GM12892 (cell line): ENCODE data around the gene GNAL.
"Not testable (repeated sequence)": the region's sequence is repeated elsewhere in the genome, so short reads cannot be mapped to it uniquely, and the experiment has no call there.

Source experiments
- DNase-seq: peaks from one replicate; pipeline ENCODE4 v3.0.0; 2011; ENCODE audit not compliant: insufficient read length
- FAIRE-seq: peaks from 2 replicates; lab custom pipeline; 2011; peaks lifted over from hg19 to GRCh38; lab: Jason Lieb, UNC
- POLR2A ChIP-seq: IDR thresholded peaks from 2 replicates; pipeline ENCODE4 v1.6.1; 2011; ENCODE audit warnings: low read depth, low read length, control low read depth
- POLR2AphosphoS5 ChIP-seq: IDR thresholded peaks from 2 replicates; pipeline ENCODE4 v1.6.1; 2011; ENCODE audit warnings: low read depth, low read length, control low read depth
- TAF1 ChIP-seq: IDR thresholded peaks from 2 replicates; pipeline ENCODE4 v1.6.1; 2011; ENCODE audit warnings: low read depth, mild to moderate bottlenecking, control low read depth, low read length, borderline replicate concordance

GNAL gene

DNA sequence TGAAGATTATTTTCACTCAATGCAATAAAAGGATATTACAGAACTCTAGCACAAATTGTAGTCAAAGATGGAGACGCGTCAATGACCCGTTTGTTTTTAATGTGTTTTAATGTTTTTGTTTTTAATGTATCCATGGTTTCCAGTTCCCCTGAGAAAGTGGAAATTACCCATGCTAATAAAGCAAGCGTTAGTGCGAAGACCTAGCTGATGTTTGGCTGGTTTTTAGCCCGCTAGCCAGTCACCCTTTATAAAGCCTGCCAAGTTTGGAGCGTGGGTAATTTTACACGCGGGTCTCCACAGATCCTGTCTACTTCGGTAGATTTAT lies 161.7 kb downstream of the GNAL start:
- FAIRE-seq = no peak
- TF ChIP-seq POLR2A (no peak), TAF1 (no peak), POLR2AphosphoS5 (no peak)
- DNase-seq = no peak

DNA sequence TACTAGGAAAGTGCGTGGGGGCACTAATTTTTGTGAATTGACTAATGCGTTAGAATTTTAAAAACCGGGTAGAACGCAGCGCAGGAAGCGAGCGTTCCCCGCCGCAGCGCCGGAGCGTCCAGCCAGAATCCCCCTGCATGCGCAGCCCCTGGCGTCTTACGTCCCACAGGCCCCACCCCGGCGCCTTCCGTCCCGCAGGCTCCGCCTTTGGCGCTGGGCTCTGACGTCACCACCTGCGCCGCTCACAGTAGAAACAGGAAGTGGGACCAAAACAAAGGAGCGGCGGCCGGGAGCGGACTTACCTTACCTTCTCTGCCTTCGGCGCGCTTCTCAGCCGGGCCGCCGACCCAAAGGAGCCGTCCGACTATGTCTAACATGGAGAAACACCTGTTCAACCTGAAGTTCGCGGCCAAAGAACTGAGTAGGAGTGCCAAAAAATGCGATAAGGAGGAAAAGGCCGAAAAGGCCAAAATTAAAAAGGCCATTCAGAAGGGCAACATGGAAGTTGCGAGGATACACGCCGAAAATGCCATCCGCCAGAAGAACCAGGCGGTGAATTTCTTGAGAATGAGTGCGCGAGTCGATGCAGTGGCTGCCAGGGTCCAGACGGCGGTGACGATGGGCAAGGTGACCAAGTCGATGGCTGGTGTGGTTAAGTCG lies 162.2 kb downstream of the GNAL start, which contains the start of gene CHMP1B:
Gene CHMP1B (plus strand): TSS at position 268 of the 660 bp plus-strand sequence. CDS start 99 bp downstream, at position 367.
- TF ChIP-seq POLR2AphosphoS5 = peak; percentile 81
- peak; percentile 82 for TF ChIP-seq POLR2A
- peak; percentile 93 for TF ChIP-seq TAF1
- peak; percentile 87 for DNase-seq
- peak; percentile 90 for FAIRE-seq

DNA sequence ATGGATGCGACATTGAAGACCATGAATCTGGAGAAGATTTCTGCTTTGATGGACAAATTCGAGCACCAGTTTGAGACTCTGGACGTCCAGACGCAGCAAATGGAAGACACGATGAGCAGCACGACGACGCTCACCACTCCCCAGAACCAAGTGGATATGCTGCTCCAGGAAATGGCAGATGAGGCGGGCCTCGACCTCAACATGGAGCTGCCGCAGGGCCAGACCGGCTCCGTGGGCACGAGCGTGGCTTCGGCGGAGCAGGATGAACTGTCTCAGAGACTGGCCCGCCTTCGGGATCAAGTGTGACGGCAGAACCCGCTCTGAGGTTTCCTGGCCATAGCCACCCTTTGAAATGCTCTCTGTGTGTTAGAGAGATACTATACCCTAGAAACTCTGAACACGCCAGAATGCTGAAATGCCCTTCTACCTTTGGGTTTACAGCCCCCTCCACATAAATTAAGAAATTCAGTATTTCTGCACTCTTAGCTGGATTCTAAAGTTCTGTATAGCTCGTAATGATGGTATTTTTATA lies 162.8 kb downstream of the GNAL start:
- DNase-seq (no peak), FAIRE-seq (no peak)
- TF ChIP-seq TAF1 = no peak
- no peak for TF ChIP-seq POLR2A
- no peak for TF ChIP-seq POLR2AphosphoS5

DNA sequence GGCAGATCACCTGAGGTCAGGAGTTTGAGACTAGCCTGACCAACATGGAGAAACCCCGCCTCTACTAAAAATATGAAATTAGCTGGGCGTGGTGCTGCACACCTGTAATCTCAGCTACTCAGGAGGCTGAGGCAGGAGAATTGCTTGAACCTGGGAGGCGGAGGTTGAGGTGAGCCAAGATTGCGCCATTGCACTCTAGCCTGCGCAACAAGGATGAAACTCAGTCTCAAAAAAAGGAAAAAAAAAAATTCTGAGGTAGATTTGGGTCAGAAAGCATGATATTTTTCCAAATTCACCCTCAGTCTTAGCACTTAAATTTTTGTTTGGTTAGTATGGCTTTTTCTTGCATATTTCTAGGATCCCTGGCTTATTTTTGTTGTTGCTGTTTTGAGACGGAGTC lies 165.5 kb downstream of the GNAL start:
- not testable (repeated sequence) for FAIRE-seq, DNase-seq

DNA sequence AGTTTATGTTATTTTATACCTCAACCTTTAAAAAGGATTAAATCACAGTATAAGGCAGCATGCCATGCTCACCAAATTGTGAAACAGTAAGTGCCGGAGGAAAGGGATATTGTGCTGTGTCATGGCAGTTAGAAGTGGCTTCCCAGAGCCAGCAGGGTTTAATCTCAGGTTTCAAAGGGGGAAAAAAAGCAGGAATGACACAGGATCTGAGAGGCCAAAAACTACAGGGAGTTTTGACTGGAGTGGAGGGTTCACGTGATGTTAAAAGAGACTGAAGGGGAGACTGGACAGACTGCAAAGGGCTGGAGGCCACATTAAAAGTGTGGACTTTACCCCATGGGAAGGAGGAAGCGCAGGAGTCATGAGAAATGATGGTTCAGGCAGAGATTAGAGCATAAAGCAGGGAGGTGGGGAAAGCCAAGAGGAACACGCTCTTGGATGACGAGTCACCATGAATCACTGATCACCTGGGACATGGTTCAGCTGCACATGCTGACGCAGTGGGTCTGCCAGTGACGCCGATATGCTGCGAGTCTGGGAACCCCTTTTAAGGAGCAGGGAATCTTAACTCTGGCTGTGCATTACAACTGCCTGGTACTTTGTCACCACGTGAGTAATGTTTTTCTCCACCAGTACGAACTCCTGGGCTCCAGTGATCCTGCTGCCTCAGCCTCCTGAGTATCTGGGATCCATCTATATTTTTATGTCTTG lies 168.3 kb downstream of the GNAL start:
- TF ChIP-seq POLR2AphosphoS5 = no peak
- no peak for TF ChIP-seq POLR2A
- TF ChIP-seq TAF1 = no peak
- DNase-seq (no peak), FAIRE-seq (no peak)

DNA sequence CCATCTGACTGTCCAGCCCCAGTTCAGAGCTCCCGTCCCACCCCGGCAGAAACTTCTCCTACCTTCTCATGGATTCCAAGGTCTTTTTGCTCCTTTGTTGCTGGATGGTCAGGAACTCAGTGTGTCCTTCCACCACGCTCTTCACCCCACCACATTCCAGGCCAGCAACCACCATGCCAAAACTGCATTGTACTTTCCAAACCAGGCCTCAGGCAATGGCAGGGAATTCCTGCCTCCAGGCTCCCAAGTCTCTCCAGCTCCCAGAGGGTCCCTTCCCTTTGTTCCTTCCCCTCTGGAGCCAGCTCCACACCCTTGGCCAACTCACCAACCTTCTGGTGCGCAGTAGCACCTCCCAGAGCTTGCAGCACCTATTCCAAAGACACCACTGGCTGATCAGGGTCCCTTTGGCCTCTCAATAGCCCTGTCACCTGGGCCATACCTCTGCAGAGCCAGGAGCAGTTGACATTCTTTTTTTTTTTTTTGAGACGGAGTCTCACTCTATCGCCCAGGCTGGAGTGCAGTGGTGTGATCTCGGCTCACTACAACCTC lies 170.3 kb downstream of the GNAL start:
- FAIRE-seq = no peak
- TF ChIP-seq POLR2A = no peak
- TF ChIP-seq TAF1 = no peak
- TF ChIP-seq POLR2AphosphoS5 = no peak
- no peak for DNase-seq

DNA sequence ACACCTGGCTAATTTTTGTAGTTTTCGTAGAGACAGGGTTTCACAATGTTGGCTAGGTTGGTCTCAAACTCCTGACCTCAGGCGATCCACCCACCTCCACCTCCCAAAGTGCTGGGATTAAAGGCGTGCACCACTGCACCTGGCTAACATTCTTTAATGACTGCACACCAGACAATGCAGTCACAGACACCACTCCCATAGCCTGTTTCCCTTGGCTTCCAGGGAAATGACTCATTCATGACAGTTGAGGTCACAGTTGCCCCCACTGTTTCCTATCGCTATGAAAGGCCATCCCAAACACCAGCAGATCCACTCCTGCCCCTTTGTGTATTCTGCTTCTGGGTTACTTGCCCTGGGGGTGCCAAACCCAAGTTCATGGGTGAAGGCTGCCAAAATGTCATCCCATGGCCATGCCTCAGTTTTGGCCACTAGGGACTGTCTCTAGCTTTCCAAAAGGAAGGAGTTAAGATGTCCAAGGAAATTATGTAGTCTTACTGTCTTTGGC lies 170.9 kb downstream of the GNAL start:
- no peak for DNase-seq
- no peak for TF ChIP-seq POLR2A
- TF ChIP-seq POLR2AphosphoS5 = no peak
- TF ChIP-seq TAF1 = no peak
- no peak for FAIRE-seq

DNA sequence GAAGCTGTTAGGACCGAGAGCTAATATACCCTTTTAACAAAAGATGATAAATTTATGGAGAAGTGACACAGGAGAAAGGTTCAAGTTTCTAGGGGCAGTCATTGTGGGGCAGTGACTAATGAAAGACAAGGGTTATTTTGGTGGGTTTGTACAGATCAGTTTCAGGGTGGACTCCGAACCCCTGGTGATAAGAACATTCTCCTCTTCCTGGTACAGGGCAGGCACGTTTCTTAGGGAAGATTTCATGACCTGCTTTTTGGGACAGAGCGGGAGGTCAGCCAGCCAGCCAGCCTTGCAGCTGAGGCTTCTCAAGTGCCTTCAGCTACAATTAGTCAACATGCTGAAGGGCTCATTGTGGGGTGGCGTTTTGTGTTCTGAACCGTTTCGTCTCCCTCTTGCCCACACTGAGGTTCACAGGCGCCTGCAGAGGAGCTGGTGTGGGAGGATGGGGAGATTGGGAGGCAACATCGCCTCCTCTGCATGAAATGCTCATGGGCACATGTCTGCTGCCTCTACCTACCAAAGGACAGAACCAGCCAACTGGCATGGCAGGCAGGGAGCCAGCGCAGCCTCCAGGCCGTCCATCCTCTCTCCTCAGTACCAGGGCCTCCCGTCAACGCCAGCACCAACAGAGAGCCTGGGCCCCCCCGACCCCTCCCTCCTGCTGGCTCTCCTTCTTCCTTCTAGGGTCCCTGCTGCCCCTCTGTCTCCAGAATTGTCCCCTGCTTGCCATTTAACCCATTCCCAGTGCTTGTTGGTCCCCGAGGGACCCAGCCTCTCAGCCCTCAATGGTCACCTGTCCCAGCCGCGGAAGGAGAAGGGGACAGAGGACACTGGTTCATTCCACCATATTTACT lies 171.8 kb downstream of the GNAL start:
- FAIRE-seq = no peak
- no peak for TF ChIP-seq TAF1
- DNase-seq = no peak

DNA sequence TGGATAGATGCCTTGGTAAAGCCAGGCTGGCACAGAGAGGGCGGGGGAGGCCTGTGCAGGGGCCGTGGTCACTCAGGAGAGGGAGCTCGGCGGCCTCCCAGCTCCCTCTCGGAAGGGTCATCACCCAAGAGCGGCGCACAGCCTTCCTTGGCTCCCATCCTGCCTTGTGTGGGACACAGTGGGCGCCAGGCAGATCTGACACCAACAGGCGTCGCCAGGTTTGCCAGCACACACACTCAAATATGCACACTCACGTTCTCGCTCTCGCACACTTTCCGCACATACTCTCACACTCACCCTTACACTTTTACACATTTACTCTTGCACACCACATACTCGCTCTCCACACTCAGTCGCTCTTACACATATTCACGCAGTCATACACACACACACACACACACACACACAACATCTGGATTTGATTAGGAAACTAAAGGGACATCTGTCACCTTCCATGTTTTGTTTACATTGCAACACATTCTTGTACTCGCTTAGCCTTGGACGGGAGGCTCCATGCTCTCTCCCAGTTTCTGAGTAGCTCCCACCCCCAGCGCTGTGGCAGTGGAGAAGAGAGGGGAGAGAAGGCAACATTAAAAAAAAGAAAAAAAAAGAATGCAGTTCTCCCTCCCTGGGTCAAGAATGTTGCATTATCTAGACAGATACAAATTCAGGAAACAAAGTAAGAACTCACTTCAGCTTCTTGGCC lies 172.7 kb downstream of the GNAL start:
- FAIRE-seq (no peak), DNase-seq (no peak)
- TF ChIP-seq TAF1 = no peak
- no peak for TF ChIP-seq POLR2AphosphoS5
- TF ChIP-seq POLR2A = no peak

DNA sequence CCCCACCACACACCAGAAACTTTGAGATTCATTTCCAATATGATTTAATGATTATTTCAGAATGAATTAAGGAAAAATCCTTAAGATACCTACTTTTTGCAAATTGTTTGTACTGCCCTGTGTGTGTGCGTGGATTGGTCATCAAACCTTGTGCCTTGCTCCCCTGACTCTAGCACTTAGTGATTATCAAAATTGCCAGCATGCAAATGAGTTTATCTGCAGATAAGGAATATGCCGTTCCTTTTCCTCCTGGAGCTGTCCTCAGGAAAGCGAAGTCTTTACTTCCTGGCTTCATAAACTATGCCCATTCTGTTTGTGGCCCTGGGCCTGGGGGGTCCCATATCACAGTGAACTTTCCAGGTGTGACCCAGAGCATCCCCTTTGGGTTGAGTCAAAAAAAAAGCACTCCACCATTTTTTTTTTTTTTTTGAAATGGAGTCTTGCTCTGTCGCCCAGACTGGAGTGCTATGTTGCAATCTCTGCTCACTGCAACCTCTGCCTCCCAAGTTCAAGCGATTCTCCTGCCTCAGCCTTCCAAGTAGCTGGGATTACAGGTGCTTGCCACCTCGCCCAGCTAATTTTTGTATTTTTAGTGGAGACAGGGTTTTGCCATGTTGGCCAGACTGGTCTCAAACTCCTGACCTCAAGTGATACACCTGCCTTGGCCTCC lies 173.5 kb downstream of the GNAL start:
- FAIRE-seq (no peak), DNase-seq (no peak)
- TF ChIP-seq TAF1 = no peak
- no peak for TF ChIP-seq POLR2AphosphoS5
- TF ChIP-seq POLR2A = no peak

DNA sequence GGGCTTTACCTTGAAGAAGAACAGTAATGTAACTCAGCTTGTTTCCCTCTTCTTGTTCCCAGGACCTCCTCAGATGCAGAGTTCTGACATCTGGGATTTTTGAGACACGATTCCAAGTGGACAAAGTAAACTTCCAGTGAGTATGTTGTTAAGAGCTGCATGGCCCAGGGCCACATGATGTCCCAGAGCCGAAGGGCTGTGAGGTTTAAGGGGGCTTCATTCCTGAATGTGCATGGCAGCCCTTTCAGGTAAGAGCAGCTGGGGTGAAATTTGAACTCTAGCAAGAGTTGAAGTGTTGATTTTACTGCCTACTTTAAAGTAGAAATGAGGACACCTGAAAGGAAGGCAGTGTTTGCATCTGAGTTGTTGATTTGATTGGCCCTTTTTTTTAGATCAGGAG lies 175.4 kb downstream of the GNAL start:
- no peak for TF ChIP-seq POLR2A
- no peak for TF ChIP-seq TAF1
- no peak for TF ChIP-seq POLR2AphosphoS5
- no peak for FAIRE-seq
- no peak for DNase-seq
